GM10266 (cell line): Measurements from ENCODE around the gene GRM8.

Experiments
- DNase-seq: peaks from one replicate; pipeline ENCODE4 v3.0.0; 2012; ENCODE audit errors: extremely low spot score
- CTCF ChIP-seq: IDR thresholded peaks from 2 replicates; pipeline ENCODE4 v1.5.1; 2012; ENCODE audit warnings: mild to moderate bottlenecking, low read depth; ENCODE audit not compliant: control insufficient read depth, insufficient read depth; ENCODE audit errors: missing control alignments

Gene GRM8

GRCh38 chr7:127039541-127039940 is 213.2 kb downstream of the GRM8 start:
- no peak for DNase-seq
- no peak for TF ChIP-seq CTCF

GRCh38 chr7:127035203-127035849 is 217.4 kb downstream of the GRM8 start:
- no peak for DNase-seq
- TF ChIP-seq CTCF: no peak

- DNase-seq: no peak
- no peak for TF ChIP-seq CTCF
Observed at GRCh38 chr7:127034186-127034806, 218.4 kb downstream of the GRM8 start.

- no peak for TF ChIP-seq CTCF
- DNase-seq: no peak
Observed at GRCh38 chr7:127029823-127030222, 222.9 kb downstream of the GRM8 start.

GRCh38 chr7:127021857-127022256 is 230.9 kb downstream of the GRM8 start:
- no peak for DNase-seq
- no peak for TF ChIP-seq CTCF

GRCh38 chr7:127021019-127021738 is 231.6 kb downstream of the GRM8 start:
- TF ChIP-seq CTCF: no peak
- no peak for DNase-seq

- DNase-seq: no peak
- TF ChIP-seq CTCF: no peak
Observed at GRCh38 chr7:127018889-127019288, 233.9 kb downstream of the GRM8 start.
